K562 (cell line): ENCODE data around the gene CCDC183. TPM values are rescaled to one million over a fixed set of nuclear protein-coding genes. Genes with fewer than 3 reads are reported as not detected.

ENCODE experiments used
- CREM ChIP-seq: IDR thresholded peaks from 2 replicates; pipeline ENCODE4 v1.6.1; 2014; ENCODE audit warnings: antibody characterized with exemption, low read depth
- CXXC5 ChIP-seq: fragments of 250-450 bp; sonication (Bioruptor Pico); IDR thresholded peaks from 2 replicates; pipeline ENCODE4 v1.8.0; 2022; ENCODE audit warnings: inconsistent platforms, mild to moderate bottlenecking, moderate library complexity
- ESRRB ChIP-seq: fragments of 250-450 bp; sonication (Bioruptor Pico); IDR thresholded peaks from 2 replicates; pipeline ENCODE4 v1.5.0; 2020; ENCODE audit warnings: mild to moderate bottlenecking, moderate library complexity, borderline replicate concordance
- ETV1 ChIP-seq: fragments of 450-650 bp; conservative IDR thresholded peaks from 2 replicates; pipeline ENCODE4 v1.6.1; 2016; ENCODE audit warnings: missing genetic modification characterization, control low read depth, low read depth, missing compliant biosample characterization
- JUND ChIP-seq, 2 experiments: IDR thresholded peaks; 2 replicates in 1 of 2; 3 replicates in 1 of 2; pipeline ENCODE4 v1.6.1; 2011; ENCODE audit warnings: borderline replicate concordance in 2 of 2, low read depth in 2 of 2, low read length in 2 of 2, improper control_type of control experiment in 1 of 2, missing biosample characterization in 1 of 2, missing genetic modification characterization in 1 of 2, missing genetic modification reagents in 1 of 2
- KLF16 ChIP-seq: IDR thresholded peaks from 2 replicates; pipeline ENCODE4 v1.6.1; 2016; ENCODE audit warnings: antibody characterized with exemption
- PBX2 ChIP-seq, 2 experiments: IDR thresholded peaks in 1 of 2; conservative IDR thresholded peaks in 1 of 2; 2 replicates each; pipeline ENCODE4 v1.6.1; 2016; ENCODE audit warnings: low read depth in 2 of 2, mild to moderate bottlenecking in 1 of 2, missing compliant biosample characterization in 1 of 2, missing genetic modification characterization in 1 of 2, moderate library complexity in 1 of 2
- ZFPM2 ChIP-seq: fragments of 250-450 bp; sonication (Bioruptor Pico); IDR thresholded peaks from 2 replicates; pipeline ENCODE4 v1.5.1; 2022; ENCODE audit warnings: mild to moderate bottlenecking
- ZNF318 ChIP-seq, 2 experiments: fragments of 450-650 bp; IDR thresholded peaks; 2 replicates each; pipeline ENCODE4 v1.6.1; 2016; ENCODE audit warnings: mild to moderate bottlenecking in 2 of 2, borderline replicate concordance in 1 of 2, low read depth in 1 of 2, moderate library complexity in 1 of 2
- ZNF592 ChIP-seq: fragments of 450-650 bp; IDR thresholded peaks from 2 replicates; pipeline ENCODE4 v1.6.1; 2017; ENCODE audit warnings: antibody characterized with exemption, mild to moderate bottlenecking
- ZNF766 ChIP-seq: fragments of 200-800 bp; sonication (Bioruptor generic); conservative IDR thresholded peaks from 2 replicates; pipeline ENCODE4 v1.6.1; 2016; ENCODE audit warnings: missing genetic modification characterization, missing compliant biosample characterization
- polyA plus RNA-seq, 8 experiments: library from polyadenylated mRNA; depleted of rRNA in 4 of 8; stranded (reverse) in 5 of 8; unstranded in 3 of 8; fragments of >200 nt; fragmentation: Nextera tagmentation in 2 of 8; fragmentation: Illumina TruSeq in 1 of 8; extraction: Ambion mirVana in 2 of 8; extraction: Trizol in 1 of 8; gene quantifications; 2 replicates each; pipeline versions ENCODE4 v1.2.1 to v1.2.3, GENCODE V29; 2011 to 2014; ENCODE audit warnings: inconsistent platforms in 1 of 8, missing spikeins in 1 of 8
- total RNA-seq, 7 experiments: library from RNA; depleted of rRNA in 6 of 7; stranded (reverse); fragments of >200 nt in 6 of 7; fragmentation: Illumina TruSeq in 2 of 7; extraction: Trizol in 2 of 7; gene quantifications; 2 replicates each; pipeline versions ENCODE4 v1.2.1 to v1.2.3, GENCODE V29; 2011 to 2021; ENCODE audit warnings: low replicate concordance in 1 of 7

CCDC183 gene
- total and polyA plus RNA-seq, 9 of the 15 experiments (the other 6 are each of a cell fraction or from before 2014, with no cell fraction given), result 0.21 to 0.60 (median 0.29) TPM; not detected in 4

GRCh38 chr9:136784997-136785361 is 11.2 kb upstream of the CCDC183 start (continued):
- TF ChIP-seq ZNF592, result no peak
- TF ChIP-seq CREM, result peak; percentile 45; the same call in 1 of the 2 replicates
- peak; percentile 38 for TF ChIP-seq CXXC5 (CRISPR knock-in tag)
- TF ChIP-seq ESRRB (CRISPR knock-in tag), result no peak
- TF ChIP-seq ETV1 (tag), result 0 out of 2 replicates have a peak, but pooled peaks have one; percentile 9
- TF ChIP-seq PBX2 (CRISPR knock-in tag; IDR thresholded peaks at IDR 0.05; ENCODE audit: low read depth), result 0 out of 2 replicates have a peak, but pooled peaks have one; percentile 18
- TF ChIP-seq PBX2 (tag; conservative IDR thresholded peaks at IDR 0.05; ENCODE audit: low read depth), result peak; percentile 55
- TF ChIP-seq ZNF766 (CRISPR knock-in tag), result peak; percentile 34; the same call in 1 of the 2 replicates
- peak; percentile 94 for TF ChIP-seq JUND (IDR thresholded peaks at IDR 0.05; ENCODE audit: borderline replicate concordance, low read depth, low read length)
- peak; percentile 95; the same call in 2 of the 3 replicates for TF ChIP-seq JUND (tag; IDR thresholded peaks at IDR 0.05; ENCODE audit: borderline replicate concordance, low read depth, low read length)
- TF ChIP-seq KLF16, result peak; percentile 15; the same call in 1 of the 2 replicates
- no peak for TF ChIP-seq ZFPM2 (CRISPR knock-in tag)
- peak in 1 of 2 experiments; percentile 39; a peak in 1 of 4 replicates for TF ChIP-seq ZNF318 (IDR thresholded peaks at IDR 0.05; ENCODE audit: borderline replicate concordance in 1 of 2, low read depth in 1 of 2)
